Measurements from ENCODE around the gene RBSN. TPM values are rescaled to one million over a fixed set of nuclear protein-coding genes. Genes with fewer than 3 reads are reported as not detected.

The RBSN gene
- total RNA-seq, 1 experiment from 2014 or later, result 21.2 TPM

GRCh38 chr3:15083252-15083651 is 15.7 kb downstream of the RBSN start:
- TF ChIP-seq CTCF (IDR thresholded peaks at IDR 0.05; ENCODE audit: unreplicated experiment), result no peak
- Mint-ChIP-seq H3K4me1 (ENCODE audit: low read depth, unreplicated experiment) (no peaks in the 10 kb centered on the region), H3K36me3 (ENCODE audit: insufficient read depth, unreplicated experiment) (peaks cover 28% of the 10 kb centered on the region), H3K27me3 (ENCODE audit: unreplicated experiment) (no peaks in the 10 kb centered on the region), H3K4me3 (ENCODE audit: low read depth, unreplicated experiment) (no peak overlapping the region), H3K27ac (ENCODE audit: unreplicated experiment) (no peak overlapping the region), H3K9me3 (ENCODE audit: low read depth, unreplicated experiment) (no peaks in the 10 kb centered on the region)
- BruUV-seq (replicated peaks), result no TSS peak
- intact Hi-C loops (cut with micrococcal nuclease; ENCODE audit: unreplicated experiment), result no loop called here
- DNase-seq, result no peak
- CTCF ChIA-PET, result no interaction called here

- Mint-ChIP-seq H3K27ac (ENCODE audit: unreplicated experiment) (no peak overlapping the region), H3K4me1 (ENCODE audit: low read depth, unreplicated experiment) (no peaks in the 10 kb centered on the region), H3K9me3 (ENCODE audit: low read depth, unreplicated experiment) (no peaks in the 10 kb centered on the region), H3K27me3 (ENCODE audit: unreplicated experiment) (no peaks in the 10 kb centered on the region), H3K4me3 (ENCODE audit: low read depth, unreplicated experiment) (no peak overlapping the region), H3K36me3 (ENCODE audit: insufficient read depth, unreplicated experiment) (peaks cover 28% of the 10 kb centered on the region)
- TF ChIP-seq CTCF (IDR thresholded peaks at IDR 0.05; ENCODE audit: unreplicated experiment), result no peak
- intact Hi-C loops (cut with micrococcal nuclease; ENCODE audit: unreplicated experiment), result no loop called here
- CTCF ChIA-PET, result no interaction called here
- BruUV-seq (replicated peaks), result no TSS peak
- no peak for DNase-seq
Measured at GRCh38 chr3:15081960-15082664, 16.8 kb downstream of the RBSN start.

- CTCF ChIA-PET, result no interaction called here
- Mint-ChIP-seq H3K36me3 (ENCODE audit: insufficient read depth, unreplicated experiment) (peaks cover 17% of the 10 kb centered on the region), H3K4me1 (ENCODE audit: low read depth, unreplicated experiment) (no peaks in the 10 kb centered on the region), H3K9me3 (ENCODE audit: low read depth, unreplicated experiment) (no peaks in the 10 kb centered on the region), H3K4me3 (ENCODE audit: low read depth, unreplicated experiment) (no peak overlapping the region), H3K27ac (ENCODE audit: unreplicated experiment) (no peak overlapping the region), H3K27me3 (ENCODE audit: unreplicated experiment) (no peaks in the 10 kb centered on the region)
- no TSS peak for BruUV-seq (replicated peaks)
- TF ChIP-seq CTCF (IDR thresholded peaks at IDR 0.05; ENCODE audit: unreplicated experiment), result no peak
- DNase-seq, result no peak
- intact Hi-C loops (cut with micrococcal nuclease; ENCODE audit: unreplicated experiment), result no loop called here
Measured at GRCh38 chr3:15079091-15079490, 19.9 kb downstream of the RBSN start.

GRCh38 chr3:15074500-15074899 is 24.4 kb downstream of the RBSN start:
- no peak overlapping the region for H3K27ac Mint-ChIP-seq (ENCODE audit: unreplicated experiment)
- H3K36me3 Mint-ChIP-seq (ENCODE audit: insufficient read depth, unreplicated experiment), result no peaks in the 10 kb centered on the region
- no peaks in the 10 kb centered on the region for H3K9me3 Mint-ChIP-seq (ENCODE audit: low read depth, unreplicated experiment)
- CTCF ChIA-PET, result no interaction called here
- intact Hi-C loops (cut with micrococcal nuclease; ENCODE audit: unreplicated experiment), result no loop called here
- H3K4me3 Mint-ChIP-seq (ENCODE audit: low read depth, unreplicated experiment), result no peak overlapping the region
- H3K27me3 Mint-ChIP-seq (ENCODE audit: unreplicated experiment), result no peaks in the 10 kb centered on the region
- DNase-seq, result no peak
- no peaks in the 10 kb centered on the region for H3K4me1 Mint-ChIP-seq (ENCODE audit: low read depth, unreplicated experiment)
- no TSS peak for BruUV-seq (replicated peaks)
- no peak for TF ChIP-seq CTCF (IDR thresholded peaks at IDR 0.05; ENCODE audit: unreplicated experiment)

Data from Calu3 (cell line).